SHP77 treated with DMSO at 0.1 percent for 48 hours (cell line): ENCODE measurements around the gene TRAK2.
"Not testable (repeated sequence)": the region's sequence is repeated elsewhere in the genome, so short reads cannot be mapped to it uniquely, and the experiment has no call there.

ENCODE experiments used
- DNase-seq: peaks from one replicate; lab custom pipeline; 2025; lab: John Stamatoyannopoulos, UW

Gene TRAK2

GRCh38 chr2:201448701-201449100, 2.6 kb downstream of the TRAK2 start:
- no peak for DNase-seq

GRCh38 chr2:201448061-201448460, 3.2 kb downstream of the TRAK2 start:
- DNase-seq: no peak

GRCh38 chr2:201447086-201447485, 4.2 kb downstream of the TRAK2 start:
- DNase-seq: no peak

- no peak for DNase-seq
Observed at GRCh38 chr2:201444746-201445465, 6.4 kb downstream of the TRAK2 start.

GRCh38 chr2:201441409-201441808, 9.8 kb downstream of the TRAK2 start:
- no peak for DNase-seq

- DNase-seq: no peak
Observed at GRCh38 chr2:201440182-201440581, 11.1 kb downstream of the TRAK2 start.

GRCh38 chr2:201439336-201439922, 11.8 kb downstream of the TRAK2 start:
- not testable (repeated sequence) for DNase-seq

- DNase-seq: no peak
Observed at GRCh38 chr2:201436141-201436540, 15.1 kb downstream of the TRAK2 start.

- DNase-seq: no peak
Observed at GRCh38 chr2:201433394-201433995, 17.8 kb downstream of the TRAK2 start.

GRCh38 chr2:201432621-201433393, 18.5 kb downstream of the TRAK2 start:
- DNase-seq: no peak

- DNase-seq: no peak
Observed at GRCh38 chr2:201432038-201432620, 19.1 kb downstream of the TRAK2 start.

- DNase-seq: no peak
Observed at GRCh38 chr2:201430839-201431238, 20.4 kb downstream of the TRAK2 start.

- not testable (repeated sequence) for DNase-seq
Observed at GRCh38 chr2:201430322-201430721, 20.9 kb downstream of the TRAK2 start.

- DNase-seq: not testable (repeated sequence)
Observed at GRCh38 chr2:201429835-201430234, 21.4 kb downstream of the TRAK2 start.

GRCh38 chr2:201428366-201428765, 22.9 kb downstream of the TRAK2 start:
- not testable (repeated sequence) for DNase-seq

- DNase-seq: no peak
Observed at GRCh38 chr2:201425952-201426351, 25.3 kb downstream of the TRAK2 start.

GRCh38 chr2:201420442-201421113, 30.7 kb downstream of the TRAK2 start:
- DNase-seq: no peak

GRCh38 chr2:201419986-201420385, 31.3 kb downstream of the TRAK2 start:
- no peak for DNase-seq

- no peak for DNase-seq
Observed at GRCh38 chr2:201419057-201419635, 32.1 kb downstream of the TRAK2 start.

GRCh38 chr2:201415149-201415548, 36.1 kb downstream of the TRAK2 start:
- DNase-seq: no peak
